Measurements from ENCODE around the gene SNED1.

Gene SNED1

GRCh38 chr2:241049739-241050623, 51.6 kb downstream of the SNED1 start:
- no peak for DNase-seq

GRCh38 chr2:241050624-241051577, 52.5 kb downstream of the SNED1 start:
- DNase-seq = no peak

GRCh38 chr2:241051578-241052487, 53.4 kb downstream of the SNED1 start:
- DNase-seq = no peak

GRCh38 chr2:241052677-241053360, 54.4 kb downstream of the SNED1 start:
- no peak for DNase-seq

GRCh38 chr2:241053576-241054251, 55.3 kb downstream of the SNED1 start:
- no peak for DNase-seq

GRCh38 chr2:241061275-241061674, 62.9 kb downstream of the SNED1 start:
- no peak for DNase-seq

- no peak for DNase-seq
Observed at GRCh38 chr2:241062389-241063092, 64.1 kb downstream of the SNED1 start.

- no peak for DNase-seq
Observed at GRCh38 chr2:241063093-241063551, 64.7 kb downstream of the SNED1 start.

GRCh38 chr2:241063587-241063986, 65.2 kb downstream of the SNED1 start:
- DNase-seq = no peak

- DNase-seq = peak; percentile 62
Observed at GRCh38 chr2:241064008-241064801, 65.8 kb downstream of the SNED1 start.

- DNase-seq = no peak
Observed at GRCh38 chr2:241064802-241065354, 66.5 kb downstream of the SNED1 start.

GRCh38 chr2:241065355-241065803, 67.0 kb downstream of the SNED1 start:
- no peak for DNase-seq

GRCh38 chr2:241066171-241066892, 67.9 kb downstream of the SNED1 start:
- no peak for DNase-seq

- no peak for DNase-seq
Observed at GRCh38 chr2:241066893-241067341, 68.5 kb downstream of the SNED1 start.

GRCh38 chr2:241067501-241068135, 69.2 kb downstream of the SNED1 start:
- DNase-seq = no peak

- DNase-seq = no peak
Observed at GRCh38 chr2:241068136-241068941, 69.9 kb downstream of the SNED1 start.
